ENCODE measurements around the gene ALDH9A1.
"Not testable (repeated sequence)": the region's sequence is repeated elsewhere in the genome, so short reads cannot be mapped to it uniquely, and the experiment has no call there.

Gene ALDH9A1

DNA sequence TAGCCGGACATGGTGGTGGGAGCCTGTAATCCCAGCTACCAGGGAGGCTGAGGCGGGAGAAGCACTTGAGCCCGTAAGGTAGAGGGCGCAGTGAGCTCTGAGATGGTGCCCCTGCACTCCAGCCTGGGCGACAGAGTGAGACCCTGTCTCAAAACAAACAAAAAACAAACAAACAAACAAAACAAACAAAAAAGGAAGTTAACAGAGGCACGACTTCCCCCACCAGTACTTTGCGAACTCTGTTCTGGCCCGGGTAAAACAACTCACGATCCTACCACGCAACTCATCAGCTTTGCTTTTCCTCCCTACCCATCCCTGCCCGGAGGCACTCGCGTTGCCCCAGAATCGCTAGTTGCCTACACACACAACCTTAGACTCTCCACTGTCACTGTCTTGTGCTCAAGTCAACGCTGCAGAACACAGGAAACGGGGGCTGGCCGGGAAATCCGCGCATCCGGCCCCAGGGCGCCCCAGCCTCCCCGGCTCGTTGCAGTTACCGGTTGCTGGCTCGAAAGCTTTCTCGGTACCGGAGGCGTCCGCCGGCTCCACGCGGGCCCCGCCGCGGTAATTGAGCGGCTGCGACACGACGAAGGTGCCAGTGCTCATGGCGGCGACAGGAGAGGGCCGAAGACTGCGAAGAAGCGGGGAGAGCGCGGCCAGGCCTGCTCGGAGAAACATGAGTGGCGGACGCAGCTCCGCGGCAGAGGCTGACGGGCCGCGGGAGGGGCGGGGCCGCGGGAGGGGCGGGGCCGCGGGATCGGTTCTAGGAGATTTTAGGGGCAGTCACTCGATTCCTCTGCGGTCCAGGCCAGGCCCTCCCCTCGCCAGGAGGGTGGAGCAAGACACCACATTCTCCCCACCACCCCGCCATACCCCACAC is at the start of gene ALDH9A1:
Gene ALDH9A1 (minus strand): TSS at position 682 of the 880 bp plus-strand sequence. CDS start 4 bp downstream, at position 678.
- DNase-seq: peak; percentile 76

DNA sequence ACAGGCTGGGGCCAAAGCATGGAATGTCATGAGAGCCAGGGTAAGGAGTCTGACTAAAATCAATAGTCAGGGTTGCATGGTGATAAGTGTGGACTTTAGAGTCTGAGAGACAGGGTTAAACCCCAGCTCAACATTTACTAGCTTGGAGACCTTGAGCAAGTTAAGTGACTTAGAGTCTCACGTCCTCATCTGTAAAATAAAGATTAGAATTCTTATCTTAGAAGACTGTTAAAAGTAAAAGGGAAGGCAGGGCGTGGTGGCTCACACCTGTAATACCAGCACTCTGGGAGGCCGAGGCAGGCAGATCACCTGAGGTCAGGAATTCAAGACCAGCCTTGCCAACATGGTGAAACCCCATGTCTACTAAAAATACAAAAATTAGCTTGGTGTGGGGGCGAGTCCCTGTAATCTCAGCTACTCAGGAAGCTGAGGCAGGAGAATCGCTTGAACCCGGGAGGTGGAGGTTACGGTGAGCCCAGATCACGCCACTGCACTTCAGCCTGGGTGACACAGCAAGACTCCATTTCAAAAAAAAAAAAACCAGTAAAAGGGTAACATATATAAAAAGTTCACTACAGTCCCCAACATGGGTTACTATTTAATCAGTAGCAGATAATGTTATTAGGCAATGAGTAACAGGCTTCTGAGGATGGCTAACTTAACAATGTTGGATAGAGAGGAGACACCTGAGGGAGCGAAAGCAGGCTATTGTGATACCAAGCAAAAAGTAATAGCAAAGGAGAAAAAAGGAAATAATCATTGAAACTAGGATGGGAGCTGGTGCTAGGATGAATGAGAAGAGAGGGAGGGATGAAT is 49.5 kb upstream of the ALDH9A1 start:
- no peak for DNase-seq

DNA sequence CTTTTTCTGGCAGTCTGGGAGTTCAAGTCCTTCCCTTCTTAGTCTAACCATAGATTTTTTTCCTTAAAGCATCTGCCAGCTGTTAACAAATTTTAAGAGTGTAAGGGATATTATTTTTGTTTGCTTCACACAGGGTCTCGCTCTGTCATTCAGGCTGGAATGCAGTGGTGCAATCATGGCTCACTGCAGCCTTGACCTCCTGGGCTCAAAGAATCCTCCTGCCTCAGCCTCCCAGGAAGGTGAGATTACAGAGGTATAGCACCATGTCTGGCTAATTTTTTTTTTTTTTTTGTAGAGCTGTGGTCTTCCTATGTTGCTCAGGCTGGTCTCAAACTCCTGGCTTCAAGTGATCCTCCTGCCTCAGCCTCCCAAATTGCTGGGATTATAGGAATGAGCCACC is 46.6 kb upstream of the ALDH9A1 start:
- DNase-seq: not testable (repeated sequence)

DNA sequence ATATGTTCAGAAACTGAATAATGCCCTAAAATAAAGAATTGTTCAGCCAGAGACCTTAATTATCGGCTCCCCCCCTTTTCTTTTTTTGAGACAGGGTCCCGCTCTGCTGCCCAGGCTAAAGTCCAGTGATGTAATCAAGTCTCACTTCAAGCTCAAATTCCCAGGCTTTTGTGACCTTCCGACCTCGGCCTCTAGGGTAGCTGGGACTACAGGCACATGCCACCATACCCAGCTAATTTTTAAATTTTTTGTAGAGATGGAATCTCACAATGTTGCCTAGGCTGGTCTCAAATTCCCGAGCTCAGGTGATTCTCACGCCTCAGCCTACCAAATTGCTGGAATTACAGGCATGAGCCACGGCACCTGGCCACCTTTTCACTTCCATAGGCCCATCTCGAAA is 43.8 kb upstream of the ALDH9A1 start:
- DNase-seq: no peak

DNA sequence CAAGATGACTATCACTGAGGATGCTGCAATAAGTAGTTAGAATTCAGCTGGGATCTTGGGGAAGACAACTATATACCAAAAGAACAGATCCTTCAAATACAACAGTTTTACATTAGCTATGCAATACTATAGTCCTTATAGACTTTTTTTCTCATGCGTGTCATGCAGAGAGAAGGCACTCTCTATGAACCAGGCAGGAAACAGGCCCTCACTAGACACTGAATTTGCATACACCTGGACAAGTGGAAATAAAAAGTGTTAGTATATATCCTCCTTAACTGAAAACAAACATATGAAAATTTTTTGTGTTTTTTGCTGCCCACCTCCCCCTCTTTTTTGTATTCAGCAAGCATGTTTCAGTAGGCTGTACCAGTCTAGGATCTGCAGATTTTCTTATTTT is 40.4 kb upstream of the ALDH9A1 start:
- no peak for DNase-seq

DNA sequence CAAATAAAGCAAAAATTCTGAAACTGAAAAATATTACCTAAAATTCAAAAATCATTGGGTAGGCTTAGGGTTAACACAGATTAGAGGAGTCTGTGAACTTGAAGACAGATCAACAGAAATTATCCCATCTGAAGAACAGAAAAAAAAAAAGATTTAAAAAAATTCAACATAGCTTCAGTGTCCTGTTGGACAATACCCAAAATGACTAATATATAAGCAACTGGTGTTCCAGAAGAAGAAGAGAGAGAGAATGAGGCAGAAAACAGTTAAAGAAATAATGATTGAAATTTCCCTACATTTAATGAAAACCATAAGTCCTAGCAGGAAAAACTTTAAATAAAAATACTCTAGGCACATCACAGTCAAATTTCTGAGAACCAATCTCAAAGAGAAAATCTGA is 38.8 kb upstream of the ALDH9A1 start:
- no peak for DNase-seq

DNA sequence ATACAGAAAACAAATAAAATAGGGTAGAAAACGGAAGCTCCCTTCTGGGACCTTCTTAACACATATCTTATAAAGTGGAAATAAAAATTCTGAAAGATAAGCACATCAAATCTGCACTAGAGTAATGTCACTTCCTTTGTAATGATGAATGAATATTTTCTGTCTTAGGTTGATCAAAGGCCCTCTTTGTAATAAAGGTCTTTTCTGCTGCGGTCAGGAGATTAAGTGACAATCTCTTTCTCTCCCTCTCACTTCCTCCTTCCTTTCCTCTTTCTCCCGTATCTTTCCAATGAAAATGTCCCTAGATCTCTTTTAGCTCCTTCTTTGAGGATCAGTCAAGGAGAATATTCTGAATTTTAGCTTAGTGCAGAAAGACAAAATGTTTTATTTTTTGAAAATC is 36.5 kb upstream of the ALDH9A1 start:
- no peak for DNase-seq

DNA sequence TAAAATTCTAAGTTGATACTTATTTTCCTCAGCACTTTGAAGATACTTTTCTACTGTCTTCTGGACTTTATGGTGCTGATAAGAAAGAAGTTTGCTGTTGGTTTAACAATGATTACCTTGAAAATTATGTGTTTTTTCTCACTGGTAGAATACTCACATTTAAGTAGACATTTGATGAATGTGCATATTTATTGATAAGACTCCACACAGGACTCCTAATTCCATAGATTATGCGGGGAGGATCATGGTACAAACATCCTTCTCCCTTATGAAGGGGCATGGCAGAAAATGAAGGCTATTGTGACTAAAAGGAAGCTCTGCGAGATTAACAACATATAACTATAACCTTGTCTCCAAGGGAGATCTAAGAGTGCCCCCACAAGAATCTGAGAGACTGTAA is 28.5 kb upstream of the ALDH9A1 start:
- DNase-seq: no peak

DNA sequence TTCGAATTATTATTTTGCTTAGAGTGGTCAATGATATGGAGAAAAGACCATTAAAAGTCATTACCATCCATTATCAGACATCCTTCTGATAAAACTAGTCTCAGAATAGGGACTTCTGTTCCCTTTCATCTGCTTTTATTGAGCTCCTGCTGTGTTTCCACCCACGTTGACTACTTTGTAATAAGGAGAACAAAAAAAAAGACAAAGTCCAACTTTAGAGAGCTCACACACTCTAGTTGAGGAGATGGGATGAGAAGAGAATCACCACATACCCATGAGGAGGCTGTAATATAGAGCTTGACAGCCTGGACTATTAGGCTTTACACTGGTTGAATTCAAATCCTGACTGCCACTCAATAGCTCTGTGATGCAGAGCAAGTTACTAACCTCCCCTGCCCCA is 27.8 kb upstream of the ALDH9A1 start:
- no peak for DNase-seq

DNA sequence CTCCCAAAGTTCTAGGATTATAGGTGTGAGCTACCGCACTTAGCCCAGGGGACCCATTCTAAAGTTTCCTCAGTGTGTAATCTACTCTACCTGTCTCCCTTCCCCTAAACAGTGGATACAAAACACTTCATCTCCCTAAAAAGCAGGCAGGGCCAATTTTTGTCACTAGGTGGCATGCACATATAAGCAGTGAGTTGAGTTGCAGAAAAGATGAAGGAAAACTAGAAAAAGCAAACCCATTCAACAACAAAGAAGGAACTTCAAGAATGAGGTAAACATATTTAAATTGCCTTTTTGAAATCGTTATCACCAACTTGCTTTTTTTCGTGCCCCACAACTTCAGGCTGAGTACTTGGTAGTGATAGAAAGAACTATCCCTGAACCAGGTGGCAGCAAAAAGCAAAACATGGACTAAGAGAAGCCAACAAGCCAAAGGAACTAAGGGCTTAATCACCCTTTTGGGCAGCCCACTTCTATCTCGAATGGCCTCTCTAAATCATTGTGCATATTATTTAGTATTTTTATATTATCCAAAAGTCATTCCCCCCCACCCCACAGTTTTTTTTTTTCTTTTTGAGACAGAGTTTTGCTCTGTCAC is 19.7 kb upstream of the ALDH9A1 start:
- peak; percentile 38 for DNase-seq

DNA sequence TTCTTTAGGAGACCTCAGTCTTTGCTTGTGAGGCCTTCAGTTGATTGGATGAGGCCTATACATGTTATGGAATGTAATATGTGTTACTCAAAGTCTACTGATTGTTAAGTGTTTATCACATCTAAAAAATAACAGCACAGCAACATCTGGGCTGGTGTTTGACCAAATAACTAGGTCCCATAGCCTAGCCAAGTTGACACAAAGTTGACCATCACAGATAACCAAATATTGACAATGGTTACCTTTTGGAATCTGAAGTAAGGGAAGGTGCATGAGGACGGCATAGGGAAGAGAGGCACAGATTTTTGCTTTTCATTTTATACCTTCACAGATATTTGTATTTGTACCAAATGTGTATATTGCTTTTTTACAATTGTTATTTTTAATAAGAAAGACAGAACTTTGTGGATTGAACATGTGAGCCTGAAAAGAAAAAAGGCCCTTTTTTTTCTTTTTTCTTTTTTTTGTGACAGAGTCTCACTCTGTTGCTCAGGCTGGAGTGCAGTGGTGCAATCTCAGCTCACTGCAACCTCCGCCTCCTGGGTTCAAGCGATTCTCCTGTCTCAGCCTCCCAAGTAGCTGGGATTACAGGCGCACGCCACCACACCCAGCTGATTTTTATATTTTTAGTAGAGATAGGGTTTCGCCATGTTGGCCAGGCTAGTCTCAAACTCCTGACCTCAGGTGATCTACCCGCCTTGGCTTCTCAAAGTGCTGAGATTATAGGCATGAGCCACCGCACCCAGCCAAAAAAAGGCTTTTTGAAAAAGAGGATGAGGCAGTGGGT is 18.1 kb upstream of the ALDH9A1 start:
- DNase-seq: not testable (repeated sequence)

DNA sequence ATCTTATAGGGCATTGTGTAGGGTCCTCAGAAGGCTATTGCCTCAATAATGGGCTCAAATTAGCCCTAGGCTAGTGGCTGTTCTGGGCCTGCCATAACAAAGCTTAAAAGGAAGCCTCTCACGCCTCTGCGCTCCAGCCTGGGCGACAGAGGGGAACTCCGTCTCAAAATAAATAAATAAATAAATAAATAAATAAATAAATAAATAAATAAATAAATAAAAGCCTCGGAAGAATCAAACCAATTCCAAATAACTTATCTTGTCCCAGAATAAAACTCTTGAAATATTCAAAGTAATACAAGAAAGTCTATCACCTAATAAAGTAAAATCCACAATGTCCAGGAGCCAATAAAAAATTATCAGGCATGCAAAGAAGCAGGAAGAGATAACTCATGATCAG is 14.4 kb upstream of the ALDH9A1 start:
- DNase-seq: no peak

DNA sequence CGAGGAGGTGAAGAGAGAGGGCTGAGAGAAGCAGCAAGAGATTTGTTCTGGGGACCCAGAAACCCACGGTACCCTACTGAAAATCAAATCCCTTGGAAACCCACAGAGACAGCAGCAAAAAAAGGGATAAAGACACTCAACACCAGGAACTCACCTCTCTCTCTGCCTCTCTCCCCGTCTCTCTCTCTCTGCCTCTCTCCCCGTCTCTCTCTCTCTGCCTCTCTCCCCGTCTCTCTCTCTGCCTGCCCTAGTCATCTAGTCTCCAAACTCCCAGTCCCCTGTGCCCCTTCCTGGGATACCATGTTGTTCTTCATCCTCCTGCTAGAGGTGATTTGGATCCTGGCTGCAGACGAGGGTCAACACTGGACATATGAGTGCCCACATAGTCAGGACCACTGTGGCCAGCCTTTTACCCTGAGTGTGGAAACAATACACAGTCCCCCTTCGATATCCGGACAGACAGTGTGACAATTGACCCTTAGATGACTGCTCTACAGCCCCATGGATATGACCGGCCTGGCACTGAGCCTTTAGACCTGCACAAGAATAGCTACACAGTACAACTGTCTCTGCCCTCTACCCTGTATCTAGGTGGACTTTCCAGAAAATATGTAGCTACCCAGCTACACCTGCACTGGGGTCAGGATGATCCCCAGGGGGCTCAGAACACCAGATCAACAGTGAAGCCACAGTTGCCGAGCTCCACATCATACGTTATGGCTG is 9.8 kb upstream of the ALDH9A1 start:
- DNase-seq: no peak

DNA sequence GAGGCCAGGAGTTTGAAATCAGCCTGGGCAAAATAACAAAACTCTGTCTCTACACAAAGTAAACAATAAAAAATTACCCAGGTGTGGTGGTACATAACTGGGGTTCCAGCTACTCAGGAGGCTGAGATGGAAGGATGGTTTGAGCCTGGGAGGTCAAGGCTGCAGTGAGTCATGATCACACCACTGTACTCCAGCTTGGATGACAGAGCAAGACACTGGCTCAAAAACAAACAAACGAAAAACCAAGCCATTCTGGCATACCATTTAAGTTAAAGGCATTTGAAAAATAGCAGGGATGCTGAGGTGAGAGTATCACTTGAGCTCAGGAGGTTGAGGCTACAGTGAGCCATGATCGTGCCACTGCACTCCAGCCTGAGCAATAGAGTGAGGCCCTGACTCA is 5.3 kb upstream of the ALDH9A1 start:
- DNase-seq: no peak

DNA sequence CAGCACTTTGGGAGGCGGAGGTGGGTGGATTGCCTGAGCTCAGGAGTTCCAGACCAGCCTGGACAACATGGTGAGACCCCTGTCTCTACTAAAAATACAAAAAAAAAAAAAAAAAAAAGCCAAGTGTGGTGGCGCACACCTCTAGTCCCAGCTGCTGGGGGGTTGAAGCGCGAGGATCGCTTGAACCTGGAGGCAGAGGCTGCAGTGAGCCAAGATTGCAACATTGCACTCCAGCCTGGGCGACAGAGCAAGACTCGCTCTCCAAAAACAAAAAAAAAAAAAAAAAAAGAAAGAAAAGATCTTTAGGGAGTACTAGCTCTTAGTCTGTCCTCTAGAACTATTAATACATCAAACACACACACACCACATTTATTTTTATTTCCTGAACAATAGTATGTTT is 3.6 kb upstream of the ALDH9A1 start:
- not testable (repeated sequence) for DNase-seq

DNA sequence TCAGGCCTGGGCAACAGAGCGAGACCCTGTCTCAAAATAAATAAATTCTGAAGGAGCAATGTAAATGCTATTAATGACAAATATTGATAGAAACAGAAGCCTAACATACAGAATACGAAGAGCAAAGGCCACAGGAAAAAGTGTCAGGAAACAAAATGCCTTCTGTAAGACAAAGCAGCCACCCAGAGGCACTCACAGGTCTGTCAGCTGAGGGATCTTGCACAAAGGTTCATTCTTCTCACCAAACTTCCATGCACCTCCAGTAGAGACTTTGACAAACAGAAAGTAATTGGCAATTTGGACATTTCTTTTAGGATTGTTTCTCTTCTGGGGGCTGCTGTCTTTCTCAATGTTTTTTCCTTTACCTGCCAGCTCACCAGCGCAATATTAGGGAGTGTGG is 1.2 kb upstream of the ALDH9A1 start:
- DNase-seq: no peak

DNA sequence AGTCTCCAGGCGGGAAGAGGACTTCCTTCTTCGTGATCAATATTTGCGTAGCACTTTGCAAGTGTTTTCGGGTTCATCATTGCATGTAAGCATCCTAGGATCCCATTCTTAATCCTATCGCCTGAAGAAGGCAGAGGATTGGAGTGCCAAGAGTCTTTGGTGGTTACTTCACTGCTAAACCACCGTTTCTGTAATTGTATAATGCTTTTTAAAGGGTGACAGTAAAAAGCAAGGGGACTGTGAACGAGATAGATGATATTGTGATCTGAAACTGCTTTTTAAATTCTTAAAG is 345 bp upstream of the ALDH9A1 start:
- no peak for DNase-seq

DNA sequence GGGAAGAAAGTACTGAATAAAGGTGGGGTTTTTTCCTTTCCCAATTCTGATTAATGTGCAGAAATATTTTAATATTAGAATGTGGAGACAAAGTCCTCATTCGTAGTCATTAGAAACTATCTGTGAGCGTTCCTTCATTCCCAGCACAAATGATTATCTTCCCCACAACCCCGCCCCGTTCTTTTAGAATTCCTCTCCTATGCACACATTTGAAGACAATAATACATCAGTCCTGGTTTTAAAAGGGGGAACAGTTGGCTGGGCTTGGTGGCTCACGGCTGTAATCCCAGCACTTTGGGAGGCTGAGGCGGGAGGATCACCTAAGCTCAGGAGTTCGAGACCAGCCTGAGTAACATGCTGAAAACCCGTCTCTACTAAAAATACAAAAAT is 876 bp downstream of the ALDH9A1 start:
- no peak for DNase-seq

DNA sequence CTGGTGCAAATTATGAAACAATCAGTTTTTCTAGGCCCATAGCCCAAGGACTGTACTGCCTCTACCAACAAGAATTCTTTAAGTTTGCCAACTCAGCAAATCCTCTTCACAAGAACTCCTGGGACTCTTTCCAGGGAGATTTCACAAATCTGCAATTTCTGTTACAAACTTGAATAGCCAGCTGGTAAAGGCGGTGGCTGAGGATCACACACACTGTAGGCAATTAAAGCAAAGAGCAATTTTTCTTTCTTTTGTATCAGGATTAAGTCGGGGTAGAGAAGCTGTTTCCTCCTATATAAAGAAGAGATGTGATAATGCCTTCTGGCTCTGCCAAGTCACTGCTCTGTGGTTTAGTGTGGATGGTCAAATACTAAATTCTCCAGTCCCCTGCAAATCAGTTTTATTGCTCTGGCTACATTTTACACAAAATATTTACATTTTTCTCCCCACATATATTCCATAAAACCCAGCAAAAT is 1.7 kb downstream of the ALDH9A1 start:
- DNase-seq: no peak

DNA sequence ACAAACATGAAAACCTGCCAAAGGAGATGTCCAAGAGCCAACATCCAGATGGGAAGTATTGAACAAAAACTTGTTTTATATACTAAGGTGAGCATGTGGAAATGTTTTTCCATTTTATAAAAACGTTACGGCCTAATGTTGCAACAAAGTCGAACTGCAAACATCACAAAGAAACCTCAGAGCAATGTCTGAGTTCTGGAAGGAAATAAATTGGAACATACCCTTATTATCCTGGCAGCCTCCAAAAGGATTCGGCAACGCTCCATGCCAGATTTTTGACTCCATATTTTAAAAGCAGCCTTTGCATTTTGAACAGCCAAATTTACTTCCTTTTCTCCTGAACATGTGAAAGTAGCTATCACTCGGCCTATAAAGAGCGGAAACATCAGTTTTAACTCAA is 3.3 kb downstream of the ALDH9A1 start:
- DNase-seq: no peak

DNA sequence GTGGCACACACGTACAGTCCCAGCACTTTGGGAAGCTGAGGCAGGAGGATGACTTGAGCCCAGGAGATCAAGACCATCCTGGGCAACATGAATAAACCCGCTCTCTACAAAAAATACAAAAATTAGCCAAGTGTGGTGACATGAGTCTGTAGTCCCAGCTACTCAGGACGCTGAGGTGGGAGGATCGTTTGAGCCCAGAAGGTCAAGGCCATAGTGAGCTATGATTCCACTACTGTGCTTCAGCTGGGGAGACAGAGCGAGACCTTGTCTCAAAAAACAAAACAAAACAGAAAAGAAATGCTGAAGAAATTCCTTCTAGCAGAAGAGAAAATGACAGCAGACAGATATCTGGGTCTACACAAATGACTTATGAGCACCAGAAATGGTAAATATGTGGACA is 10.3 kb downstream of the ALDH9A1 start:
- no peak for DNase-seq

DNA sequence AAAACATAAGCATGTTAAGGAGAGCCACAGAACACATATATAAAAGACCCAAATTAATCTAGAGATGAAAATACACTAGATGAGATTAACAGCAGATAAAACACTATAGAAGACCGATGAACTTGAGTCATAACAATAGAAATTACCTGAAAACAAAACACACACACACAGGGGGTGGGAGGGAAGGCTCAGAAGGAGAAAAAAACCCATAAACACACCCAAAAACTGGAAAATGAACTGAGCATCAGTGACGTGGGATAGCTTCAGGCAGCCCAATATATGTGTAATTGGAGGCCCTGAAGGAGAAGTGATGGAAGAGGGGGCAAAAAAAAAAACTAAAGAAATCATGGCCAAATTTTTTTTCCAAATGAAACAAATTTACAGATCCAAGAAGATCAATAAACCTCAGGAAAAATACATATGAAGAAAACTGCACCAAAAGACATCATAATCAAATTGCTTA is 11.4 kb downstream of the ALDH9A1 start:
- no peak for DNase-seq

Data from DMS79 (cell line).